Mammary epithelial cell (primary cell): Measurements from ENCODE around the gene CCDC50.

Experiments used
- EZH2 ChIP-seq: IDR thresholded peaks from 2 replicates; pipeline ENCODE4 v1.6.1; 2012; ENCODE audit warnings: low read length, inconsistent platforms, borderline replicate concordance
- TF ChIP-seq, protein P1 (sequence below), 2 donors: IDR thresholded peaks in 1 of 2; conservative IDR thresholded peaks in 1 of 2; 2 replicates each; pipeline ENCODE4 v1.5.1; 2011 to 2012; ENCODE audit warnings: inconsistent platforms in 2 of 2, low read length in 2 of 2, mild to moderate bottlenecking in 2 of 2, control low read depth in 1 of 2, low read depth in 1 of 2; ENCODE audit not compliant: insufficient read depth in 1 of 2; ENCODE audit errors: extremely low read depth in 1 of 2

DNA sequence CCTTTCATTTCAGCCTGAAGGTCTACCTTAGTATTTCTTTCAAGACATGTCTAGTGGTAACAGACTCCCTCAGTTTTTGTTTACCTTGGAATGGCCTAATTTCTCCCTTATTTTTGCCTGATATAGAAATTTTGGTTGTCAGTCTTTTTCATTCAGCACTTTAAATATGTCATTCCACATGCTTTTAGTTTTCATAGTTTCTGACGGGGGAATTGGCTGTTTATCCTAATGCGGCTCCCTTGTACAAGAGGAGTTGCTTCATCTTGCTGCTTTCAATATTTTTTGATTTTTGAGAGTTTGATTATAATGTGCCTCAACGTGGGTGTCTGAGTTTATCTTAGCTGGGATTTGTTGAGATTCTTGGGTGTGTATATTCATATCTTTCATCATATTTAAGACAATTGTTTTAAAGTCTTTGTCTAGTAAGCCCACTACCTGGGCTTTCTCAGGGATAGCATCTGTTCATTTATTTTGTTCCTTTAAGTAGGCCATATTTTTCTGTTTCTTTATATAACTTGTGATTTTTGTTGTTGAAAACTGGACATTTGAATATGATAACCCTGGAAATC is 80.7 kb downstream of the CCDC50 start:
- no peak for TF ChIP-seq EZH2
- TF ChIP-seq, protein P1, sequence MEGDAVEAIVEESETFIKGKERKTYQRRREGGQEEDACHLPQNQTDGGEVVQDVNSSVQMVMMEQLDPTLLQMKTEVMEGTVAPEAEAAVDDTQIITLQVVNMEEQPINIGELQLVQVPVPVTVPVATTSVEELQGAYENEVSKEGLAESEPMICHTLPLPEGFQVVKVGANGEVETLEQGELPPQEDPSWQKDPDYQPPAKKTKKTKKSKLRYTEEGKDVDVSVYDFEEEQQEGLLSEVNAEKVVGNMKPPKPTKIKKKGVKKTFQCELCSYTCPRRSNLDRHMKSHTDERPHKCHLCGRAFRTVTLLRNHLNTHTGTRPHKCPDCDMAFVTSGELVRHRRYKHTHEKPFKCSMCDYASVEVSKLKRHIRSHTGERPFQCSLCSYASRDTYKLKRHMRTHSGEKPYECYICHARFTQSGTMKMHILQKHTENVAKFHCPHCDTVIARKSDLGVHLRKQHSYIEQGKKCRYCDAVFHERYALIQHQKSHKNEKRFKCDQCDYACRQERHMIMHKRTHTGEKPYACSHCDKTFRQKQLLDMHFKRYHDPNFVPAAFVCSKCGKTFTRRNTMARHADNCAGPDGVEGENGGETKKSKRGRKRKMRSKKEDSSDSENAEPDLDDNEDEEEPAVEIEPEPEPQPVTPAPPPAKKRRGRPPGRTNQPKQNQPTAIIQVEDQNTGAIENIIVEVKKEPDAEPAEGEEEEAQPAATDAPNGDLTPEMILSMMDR (conservative IDR thresholded peaks at IDR 0.05 in 1 of 2, IDR thresholded peaks at IDR 0.05 in 1 of 2; ENCODE audit: extremely low read depth in 1 of 2, insufficient read depth in 1 of 2, low read depth in 1 of 2, low read length in 2 of 2) = no peak
